Sigmoid colon (tissue), 4 donors: ENCODE measurements around the gene CR1.

ENCODE experiments used
- EP300 ChIP-seq, 4 donors: sonication (generic); formaldehyde crosslinking; IDR thresholded peaks; one replicate each; pipeline ENCODE4 v1.6.1; 2017; ENCODE audit warnings: antibody characterized with exemption in 4 of 4
- POLR2A ChIP-seq, 2 donors: fragments of 450-650 bp; IDR thresholded peaks; one replicate each; pipeline ENCODE4 v1.6.1; 2016; ENCODE audit warnings: antibody characterized with exemption in 2 of 2, mild to moderate bottlenecking in 2 of 2, moderate library complexity in 2 of 2
- POLR2AphosphoS5 ChIP-seq, 4 donors: sonication (generic); formaldehyde crosslinking; IDR thresholded peaks; one replicate each; pipeline ENCODE4 v1.6.1; 2017; ENCODE audit warnings: antibody characterized with exemption in 4 of 4
- TF ChIP-seq, protein P1 (sequence below), 4 experiments: fragments of 450-650 bp in 3 of 4; fragments of 200-600 bp in 1 of 4; IDR thresholded peaks; one replicate each; pipeline ENCODE4 v1.5.1; 2016 to 2019; ENCODE audit warnings: antibody characterized with exemption in 4 of 4, mild to moderate bottlenecking in 3 of 4, moderate library complexity in 2 of 4

DNA sequence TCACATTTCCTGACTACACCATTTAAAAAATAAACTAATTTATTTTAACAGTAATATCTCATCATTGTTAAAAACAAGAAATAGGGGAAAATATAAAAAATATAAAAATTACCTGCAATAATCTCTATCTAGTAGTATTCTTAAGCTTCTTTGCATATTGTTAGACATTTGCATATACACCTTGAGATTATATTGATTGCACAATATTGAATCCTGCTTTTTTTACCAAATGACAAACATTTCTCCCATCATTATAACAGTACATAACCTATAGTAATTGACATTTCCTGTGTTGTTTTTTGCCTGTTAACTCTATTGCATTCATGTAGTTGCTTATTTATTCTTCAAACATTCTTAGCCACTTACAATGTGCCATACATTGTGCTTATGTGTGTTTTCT is 137.3 kb downstream of the CR1 start:
- TF ChIP-seq POLR2A (IDR thresholded peaks at IDR 0.05) = no peak
- TF ChIP-seq, protein P1, sequence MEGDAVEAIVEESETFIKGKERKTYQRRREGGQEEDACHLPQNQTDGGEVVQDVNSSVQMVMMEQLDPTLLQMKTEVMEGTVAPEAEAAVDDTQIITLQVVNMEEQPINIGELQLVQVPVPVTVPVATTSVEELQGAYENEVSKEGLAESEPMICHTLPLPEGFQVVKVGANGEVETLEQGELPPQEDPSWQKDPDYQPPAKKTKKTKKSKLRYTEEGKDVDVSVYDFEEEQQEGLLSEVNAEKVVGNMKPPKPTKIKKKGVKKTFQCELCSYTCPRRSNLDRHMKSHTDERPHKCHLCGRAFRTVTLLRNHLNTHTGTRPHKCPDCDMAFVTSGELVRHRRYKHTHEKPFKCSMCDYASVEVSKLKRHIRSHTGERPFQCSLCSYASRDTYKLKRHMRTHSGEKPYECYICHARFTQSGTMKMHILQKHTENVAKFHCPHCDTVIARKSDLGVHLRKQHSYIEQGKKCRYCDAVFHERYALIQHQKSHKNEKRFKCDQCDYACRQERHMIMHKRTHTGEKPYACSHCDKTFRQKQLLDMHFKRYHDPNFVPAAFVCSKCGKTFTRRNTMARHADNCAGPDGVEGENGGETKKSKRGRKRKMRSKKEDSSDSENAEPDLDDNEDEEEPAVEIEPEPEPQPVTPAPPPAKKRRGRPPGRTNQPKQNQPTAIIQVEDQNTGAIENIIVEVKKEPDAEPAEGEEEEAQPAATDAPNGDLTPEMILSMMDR (IDR thresholded peaks at IDR 0.05) = no peak
- TF ChIP-seq POLR2AphosphoS5 (IDR thresholded peaks at IDR 0.05) = no peak
- TF ChIP-seq EP300 (IDR thresholded peaks at IDR 0.05) = no peak
